Measurements from ENCODE around the gene SLC9A5. TPM values are rescaled to one million over a fixed set of nuclear protein-coding genes. Genes with fewer than 3 reads are reported as not detected.

Gene SLC9A5
- total RNA-seq, 4 donors from 2014 or later: 0.19 TPM; not detected in 3

DNA sequence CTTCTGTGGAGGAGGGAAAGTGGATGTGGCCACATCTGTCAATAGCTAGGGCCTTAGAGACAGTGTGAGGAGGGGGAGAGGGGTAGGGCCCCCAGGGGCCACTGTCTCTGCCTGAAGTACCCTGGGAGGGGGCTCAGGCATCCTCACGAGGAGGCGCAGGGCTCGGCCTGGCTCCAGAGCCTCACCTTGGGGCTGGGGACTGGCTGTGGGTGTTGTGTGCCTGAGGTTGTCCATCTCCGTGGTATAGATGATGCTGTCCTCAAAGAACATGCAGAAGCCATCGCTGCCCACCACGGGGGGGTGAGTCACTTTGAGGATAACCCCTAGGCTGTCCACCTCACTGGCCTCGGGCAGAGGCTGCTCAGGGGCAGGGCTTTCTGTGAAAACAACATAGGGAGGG, 42.7 kb downstream of the SLC9A5 start:
- intact Hi-C loops (cut with DNase I): no loop called here
- Histone ChIP-seq H3K4me1 (peaks cover 0 to 4% (median 0%) of the 10 kb centered on the region in 3 donors), H3K36me3 (peaks cover 0 to 6% (median 0%) of the 10 kb centered on the region in 3 donors), H3K27me3 (peaks cover 0 to 5% (median 0%) of the 10 kb centered on the region in 4 donors), H3K27ac (no peak overlapping the region), H3K9me3 (no peaks in the 10 kb centered on the region), H3K4me3 (no peak overlapping the region)
- TF ChIP-seq, protein P1, sequence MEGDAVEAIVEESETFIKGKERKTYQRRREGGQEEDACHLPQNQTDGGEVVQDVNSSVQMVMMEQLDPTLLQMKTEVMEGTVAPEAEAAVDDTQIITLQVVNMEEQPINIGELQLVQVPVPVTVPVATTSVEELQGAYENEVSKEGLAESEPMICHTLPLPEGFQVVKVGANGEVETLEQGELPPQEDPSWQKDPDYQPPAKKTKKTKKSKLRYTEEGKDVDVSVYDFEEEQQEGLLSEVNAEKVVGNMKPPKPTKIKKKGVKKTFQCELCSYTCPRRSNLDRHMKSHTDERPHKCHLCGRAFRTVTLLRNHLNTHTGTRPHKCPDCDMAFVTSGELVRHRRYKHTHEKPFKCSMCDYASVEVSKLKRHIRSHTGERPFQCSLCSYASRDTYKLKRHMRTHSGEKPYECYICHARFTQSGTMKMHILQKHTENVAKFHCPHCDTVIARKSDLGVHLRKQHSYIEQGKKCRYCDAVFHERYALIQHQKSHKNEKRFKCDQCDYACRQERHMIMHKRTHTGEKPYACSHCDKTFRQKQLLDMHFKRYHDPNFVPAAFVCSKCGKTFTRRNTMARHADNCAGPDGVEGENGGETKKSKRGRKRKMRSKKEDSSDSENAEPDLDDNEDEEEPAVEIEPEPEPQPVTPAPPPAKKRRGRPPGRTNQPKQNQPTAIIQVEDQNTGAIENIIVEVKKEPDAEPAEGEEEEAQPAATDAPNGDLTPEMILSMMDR (IDR thresholded peaks at IDR 0.05): no peak
- TF ChIP-seq POLR2A (IDR thresholded peaks at IDR 0.05): no peak
- WGBS, 2 donors: 74 to 98% methylated on average over 4 to 5 of the region's 7 CpGs
- DNase-seq: no peak

DNA sequence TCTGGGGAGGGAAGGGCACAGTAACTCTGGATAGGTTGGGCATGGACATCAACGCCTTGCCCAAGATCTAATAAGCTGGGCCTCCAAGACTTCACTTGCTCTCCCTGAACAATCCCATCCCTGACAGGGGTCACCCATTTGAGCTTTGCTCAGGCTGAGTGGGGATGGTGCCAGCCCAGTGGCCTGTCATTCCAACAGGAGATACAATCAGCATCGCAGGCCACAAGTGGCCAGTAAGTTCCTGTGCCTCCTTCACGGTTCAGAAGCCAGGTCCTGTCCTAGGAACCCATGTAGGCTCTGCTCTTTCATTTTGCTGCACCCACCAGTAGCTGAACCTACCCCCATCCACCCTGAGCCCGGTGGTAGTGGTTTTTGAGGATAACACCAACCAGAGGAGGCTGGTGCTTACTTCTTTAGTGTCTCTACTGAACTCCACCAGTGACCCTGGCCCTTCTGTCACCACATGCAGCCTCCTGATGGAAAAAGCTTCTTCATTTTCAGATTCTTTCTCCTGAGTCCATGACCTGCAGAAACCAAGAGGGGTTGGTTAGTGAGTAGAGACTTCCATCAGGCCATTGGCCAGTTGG, 45.5 kb downstream of the SLC9A5 start:
- WGBS, 2 donors: 65 to 76% methylated on average over 3 of the region's 4 CpGs
- intact Hi-C loops (cut with DNase I): no loop called here

DNA sequence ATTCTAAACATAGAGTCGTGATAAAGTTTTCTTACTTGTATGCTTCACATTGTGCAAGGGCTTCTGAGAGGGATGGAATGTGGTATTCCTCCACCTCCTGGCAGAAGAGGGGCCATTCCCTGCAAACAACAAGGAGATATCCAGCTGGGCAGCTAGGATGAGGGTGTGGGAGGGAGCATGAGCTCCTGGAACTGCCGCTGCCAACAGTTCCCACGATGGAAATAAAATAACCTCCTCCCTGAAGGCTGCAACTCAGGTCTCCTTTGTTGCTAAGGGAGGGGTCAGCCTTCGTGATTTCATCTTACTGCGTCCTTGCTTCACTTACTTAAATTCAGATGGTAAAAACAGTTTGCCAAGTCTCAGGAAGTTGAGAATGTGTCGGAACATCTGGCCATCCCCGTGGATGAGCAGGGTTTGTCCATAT, 46.2 kb downstream of the SLC9A5 start:
- Histone ChIP-seq H3K36me3 (no peaks in the 10 kb centered on the region), H3K27ac (no peak overlapping the region), H3K4me1 (no peaks in the 10 kb centered on the region), H3K9me3 (no peaks in the 10 kb centered on the region), H3K4me3 (no peak overlapping the region), H3K27me3 (peaks cover 0 to 5% (median 0%) of the 10 kb centered on the region in 4 donors)
- no peak for DNase-seq
- intact Hi-C loops (cut with DNase I): no loop called here
- WGBS, 2 donors: 63 to 69% methylated on average over 6 to 7 of the region's 7 CpGs
- TF ChIP-seq, protein P1 (IDR thresholded peaks at IDR 0.05): no peak
- TF ChIP-seq POLR2A (IDR thresholded peaks at IDR 0.05): no peak

More for the DNA sequence above, 45.5 kb downstream of the SLC9A5 start:
- Histone ChIP-seq H3K4me3 (no peak overlapping the region), H3K4me1 (peaks cover 0 to 4% (median 0%) of the 10 kb centered on the region in 3 donors), H3K27me3 (peaks cover 0 to 5% (median 0%) of the 10 kb centered on the region in 4 donors), H3K27ac (no peak overlapping the region), H3K9me3 (no peaks in the 10 kb centered on the region), H3K36me3 (no peaks in the 10 kb centered on the region)
- no peak for TF ChIP-seq POLR2A (IDR thresholded peaks at IDR 0.05)
- TF ChIP-seq, protein P1 (IDR thresholded peaks at IDR 0.05): no peak
- DNase-seq: no peak

DNA sequence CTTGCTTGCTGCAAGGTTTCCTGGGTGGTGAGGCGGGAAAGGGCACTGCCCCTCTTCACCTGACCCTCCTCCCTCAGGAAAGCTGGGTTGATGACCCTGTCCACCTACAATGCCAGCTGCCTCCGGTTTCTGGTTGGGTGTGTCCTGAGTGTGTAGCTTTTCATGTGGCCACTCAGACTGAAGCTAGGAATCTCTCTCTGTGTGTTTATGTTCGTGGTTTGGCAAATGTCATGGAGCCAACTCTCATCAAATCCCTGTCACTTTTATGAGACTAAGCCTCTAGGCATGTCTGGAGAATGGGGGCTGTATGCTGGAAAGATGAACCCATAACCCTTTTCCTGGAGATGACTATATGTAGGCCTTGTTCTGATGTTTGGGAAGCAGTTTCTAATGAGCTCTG, 47.6 kb downstream of the SLC9A5 start:
- TF ChIP-seq, protein P1 (IDR thresholded peaks at IDR 0.05): no peak
- TF ChIP-seq POLR2A (IDR thresholded peaks at IDR 0.05): no peak
- peaks cover 3 to 7% (median 3%) of the 10 kb centered on the region in 3 donors for H3K4me1 ChIP-seq
- 30 to 31% methylated on average over 2 to 3 of the region's 3 CpGs for WGBS, 2 donors
- H3K36me3 ChIP-seq: no peaks in the 10 kb centered on the region
- no peaks in the 10 kb centered on the region for H3K9me3 ChIP-seq
- H3K4me3 ChIP-seq: no peak overlapping the region
- no peak for DNase-seq
- H3K27ac ChIP-seq: no peak overlapping the region
- H3K27me3 ChIP-seq: peaks cover 0 to 5% (median 0%) of the 10 kb centered on the region in 4 donors
- intact Hi-C loops (cut with DNase I): no loop called here

DNA sequence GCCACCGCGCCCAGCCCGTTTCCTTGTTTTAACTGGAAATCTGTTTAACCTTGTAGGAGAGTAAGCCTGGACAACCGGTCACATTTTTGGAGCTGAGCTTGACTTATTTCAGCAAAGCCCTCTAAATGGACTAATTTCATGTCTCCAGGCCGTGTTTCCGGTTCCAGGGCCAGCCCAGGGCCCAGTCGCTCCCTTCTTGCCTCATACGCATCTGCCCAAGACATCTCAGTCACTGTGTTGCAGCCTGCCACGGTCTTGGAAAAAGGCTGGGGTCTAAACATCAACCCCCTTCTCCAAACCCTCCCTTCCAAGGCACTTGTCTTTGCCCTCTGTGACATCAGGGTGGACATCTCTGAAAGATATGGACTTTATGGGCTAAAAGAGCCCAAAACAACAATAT, 49.5 kb downstream of the SLC9A5 start:
- Histone ChIP-seq H3K27ac (no peak overlapping the region), H3K27me3 (peaks cover 0 to 5% (median 0%) of the 10 kb centered on the region in 4 donors), H3K9me3 (no peaks in the 10 kb centered on the region), H3K36me3 (no peaks in the 10 kb centered on the region), H3K4me1 (peaks cover 4 to 15% (median 5%) of the 10 kb centered on the region in 3 donors), H3K4me3 (no peak overlapping the region)
- no peak for DNase-seq
- intact Hi-C loops (cut with DNase I): no loop called here
- WGBS, 2 donors: 92 to 94% methylated on average over 6 to 7 of the region's 9 CpGs
- TF ChIP-seq, protein P1 (IDR thresholded peaks at IDR 0.05): no peak
- no peak for TF ChIP-seq POLR2A (IDR thresholded peaks at IDR 0.05)

All from esophagus squamous epithelium (tissue), 5 donors.